GM12865 (cell line): ENCODE results near the gene SEC22B.
"Not testable (repeated sequence)": the region's sequence is repeated elsewhere in the genome, so short reads cannot be mapped to it uniquely, and the experiment has no call there.

Experiments
- DNase-seq: peaks from one replicate; pipeline ENCODE4 v3.0.0; 2010; ENCODE audit warnings: low read depth
- H3K4me3 ChIP-seq: 2 replicates; pipeline ENCODE4 v1.5.1; 2011; ENCODE audit warnings: mild to moderate bottlenecking, low read depth, low read length, control low read depth

The SEC22B gene

GRCh38 chr1:120109180-120109579 is 67.1 kb downstream of the SEC22B start:
- H3K4me3 ChIP-seq, DNase-seq: not testable (repeated sequence)

DNA sequence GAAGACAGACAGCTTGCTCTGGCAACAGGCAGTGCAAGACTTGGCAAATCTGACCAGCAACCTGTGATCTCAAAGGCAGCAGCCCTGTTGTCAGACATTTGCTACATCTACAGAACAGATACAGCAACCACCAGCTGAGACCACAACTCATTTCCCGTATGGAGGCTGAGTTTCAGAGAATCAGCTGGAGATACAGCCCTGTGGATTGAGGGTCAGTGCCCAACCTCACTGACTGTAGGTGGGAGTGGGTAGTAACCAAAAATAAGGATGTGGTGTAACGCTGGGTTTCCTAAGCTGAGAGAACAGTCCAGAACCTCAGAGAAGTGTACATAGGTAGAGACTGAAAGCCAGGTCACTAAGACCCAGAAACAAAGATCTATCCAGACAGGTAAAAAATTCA is 71.0 kb downstream of the SEC22B start:
- H3K4me3 ChIP-seq, DNase-seq: not testable (repeated sequence)

DNA sequence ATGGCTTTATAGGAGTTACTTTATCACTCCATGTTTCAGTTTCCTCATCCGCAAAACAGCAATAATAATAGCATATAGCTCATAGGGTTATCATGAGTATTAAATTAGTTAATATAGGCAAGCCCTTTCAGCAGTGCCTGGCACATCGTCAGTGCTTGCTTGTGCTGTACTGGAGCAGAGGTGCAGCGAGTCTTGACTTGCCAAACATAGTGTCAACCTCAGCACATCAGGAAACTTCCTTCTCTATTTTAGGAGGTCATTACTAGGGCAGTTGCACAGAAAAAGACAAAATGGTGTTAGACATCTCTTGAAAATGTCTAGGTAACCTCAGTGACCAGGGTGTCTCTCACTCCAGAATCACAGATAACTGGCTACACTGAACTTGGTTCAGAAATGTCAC is 72.6 kb downstream of the SEC22B start:
- DNase-seq, H3K4me3 ChIP-seq: not testable (repeated sequence)

DNA sequence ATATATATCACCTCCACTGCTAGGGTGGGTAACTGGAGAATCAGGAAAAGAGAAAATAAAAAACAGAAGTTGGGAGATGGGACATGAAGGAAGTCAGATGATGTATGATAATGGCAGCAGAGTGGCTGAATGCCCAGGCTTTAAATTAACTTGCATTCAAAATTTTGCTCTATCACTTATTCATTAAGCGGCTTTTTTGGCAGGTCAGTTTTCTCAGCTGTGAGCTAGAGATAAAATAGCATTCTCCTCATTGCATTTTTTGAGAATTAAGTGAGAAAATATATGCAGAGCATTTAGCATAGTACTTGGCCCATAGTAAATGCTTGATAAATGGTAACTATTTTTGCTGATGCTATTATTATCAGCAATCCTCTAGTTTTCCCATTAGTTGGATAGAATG is 74.7 kb downstream of the SEC22B start:
- DNase-seq = not testable (repeated sequence)

More for the DNA sequence above, 74.7 kb downstream of the SEC22B start:
- H3K4me3 ChIP-seq = not testable (repeated sequence)
